ENCODE data around the gene LRCOL1. TPM values are rescaled to one million over a fixed set of nuclear protein-coding genes. Genes with fewer than 3 reads are reported as not detected.
A peak's percentile ranks its signal among the peaks of the same experiment; 100 is the strongest.
"Not testable (repeated sequence)": the region's sequence is repeated elsewhere in the genome, so short reads cannot be mapped to it uniquely, and the experiment has no call there.

Gene LRCOL1
- total RNA-seq, 1 donor from 2014 or later, result not detected

DNA sequence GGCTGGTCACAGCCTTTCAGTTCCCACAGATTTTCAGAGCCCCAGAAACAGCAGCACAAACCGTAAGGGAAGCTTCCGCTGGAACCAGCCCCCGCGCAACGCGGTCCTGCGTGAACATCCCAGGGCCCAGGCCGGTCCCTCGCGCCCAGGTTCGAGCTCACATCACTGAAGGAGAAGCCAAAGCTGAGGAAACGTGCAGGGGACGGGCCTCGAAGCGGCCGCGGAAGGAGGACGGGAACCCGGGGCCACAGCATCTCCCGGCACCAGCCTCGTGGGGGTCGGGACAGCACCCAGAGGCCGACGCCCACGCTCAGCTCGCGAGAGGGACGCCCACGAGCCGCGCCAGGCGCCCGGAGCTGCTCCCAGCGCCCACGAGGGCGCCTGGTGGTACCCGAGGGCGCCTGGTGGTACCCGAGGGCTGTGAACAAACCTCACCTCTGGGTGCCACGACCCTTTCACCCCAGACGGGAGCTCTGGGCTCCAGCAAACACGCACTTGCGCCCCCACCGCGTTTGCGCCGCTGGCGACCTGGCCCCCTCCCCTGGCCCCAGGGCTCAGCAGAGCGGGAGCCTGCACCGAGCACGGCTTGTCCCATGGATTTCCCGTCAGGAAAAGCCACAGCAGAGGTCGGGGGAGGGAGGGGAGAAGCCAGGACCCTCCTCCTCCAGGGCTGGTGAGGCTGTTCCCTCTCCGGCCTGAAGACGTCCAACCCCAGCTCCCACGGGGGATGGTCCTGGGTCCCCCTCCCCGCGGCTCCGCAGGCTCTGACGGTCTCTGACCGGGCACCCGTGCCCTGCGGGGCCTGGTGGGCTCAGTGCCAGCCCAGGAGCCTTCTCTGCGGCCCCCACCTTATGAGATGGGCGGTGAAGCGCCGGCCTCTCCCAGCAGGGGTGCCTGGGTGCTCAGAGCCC, 6.9 kb downstream of the LRCOL1 start:
- no peak for DNase-seq (ENCODE audit: low spot score in 2 of 2)
- no peak for FAIRE-seq

DNA sequence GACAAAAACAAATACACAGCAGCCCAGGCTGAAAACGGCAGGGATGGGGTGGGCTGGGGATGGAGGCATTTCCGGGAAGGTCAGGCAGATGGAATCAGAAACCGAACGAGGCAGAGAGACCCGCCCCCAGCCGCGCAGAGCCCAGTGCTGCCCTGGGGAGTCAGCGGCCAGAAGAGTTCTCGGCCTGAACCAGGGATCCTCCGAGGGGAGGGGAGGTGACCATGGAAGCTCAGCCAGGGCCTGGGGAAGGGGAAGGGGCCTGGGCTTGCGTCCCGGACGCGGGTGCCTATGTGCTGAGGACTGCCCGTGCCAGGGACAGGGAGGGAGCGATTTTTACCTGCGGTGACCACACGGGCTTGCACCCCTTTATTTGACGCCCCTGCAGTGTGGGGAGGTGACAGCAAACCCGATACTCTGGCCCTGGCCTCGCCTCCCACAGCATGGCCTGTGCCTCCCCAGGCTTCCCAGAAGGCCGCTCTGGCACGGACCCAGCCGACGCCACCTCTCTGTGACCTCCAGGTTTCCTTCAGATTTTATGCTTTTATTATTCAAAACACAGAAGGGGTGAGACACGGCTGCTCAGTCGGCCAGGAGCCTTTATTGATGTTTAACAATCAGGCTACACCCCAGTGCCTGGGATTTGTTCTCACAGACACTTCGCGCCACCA, 7.7 kb downstream of the LRCOL1 start:
- DNase-seq (ENCODE audit: low spot score in 2 of 2) (no peak), FAIRE-seq (no peak)

DNA sequence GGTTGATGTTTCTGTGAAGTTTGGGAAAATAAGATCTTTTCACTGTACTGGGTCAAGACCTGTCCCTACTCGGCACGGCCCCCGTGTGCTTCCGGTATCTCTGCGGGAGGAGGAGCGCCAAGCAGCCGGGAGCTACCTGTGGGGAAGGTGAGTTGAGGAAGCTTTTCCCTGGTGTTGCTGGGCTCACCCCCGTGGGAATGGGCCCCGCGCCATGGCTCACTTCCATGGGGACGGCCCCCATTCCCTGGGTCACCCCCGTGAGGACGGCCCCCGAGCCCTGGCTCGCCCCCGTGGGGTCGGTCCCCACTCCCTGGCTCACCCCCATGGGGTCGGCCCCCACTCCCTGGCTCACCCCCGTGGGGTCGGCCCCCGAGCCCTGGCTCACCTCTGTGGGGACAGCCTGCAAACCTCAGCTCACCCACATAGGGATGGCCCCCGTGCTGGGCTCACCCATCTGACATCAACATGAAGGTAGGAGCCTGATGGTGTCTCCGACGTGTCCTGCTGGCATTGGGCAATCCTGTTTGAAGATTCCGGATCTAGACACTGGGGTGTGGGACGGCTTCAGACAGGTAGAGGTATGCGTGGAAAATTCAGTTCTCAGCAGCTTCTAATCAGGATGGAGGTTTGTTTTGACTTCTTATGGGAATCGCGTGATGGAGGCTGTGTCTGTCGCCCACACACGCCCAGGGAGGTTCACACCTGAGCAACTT, 9.1 kb downstream of the LRCOL1 start:
- DNase-seq (ENCODE audit: low spot score in 2 of 2) (no peak), FAIRE-seq (no peak)

DNA sequence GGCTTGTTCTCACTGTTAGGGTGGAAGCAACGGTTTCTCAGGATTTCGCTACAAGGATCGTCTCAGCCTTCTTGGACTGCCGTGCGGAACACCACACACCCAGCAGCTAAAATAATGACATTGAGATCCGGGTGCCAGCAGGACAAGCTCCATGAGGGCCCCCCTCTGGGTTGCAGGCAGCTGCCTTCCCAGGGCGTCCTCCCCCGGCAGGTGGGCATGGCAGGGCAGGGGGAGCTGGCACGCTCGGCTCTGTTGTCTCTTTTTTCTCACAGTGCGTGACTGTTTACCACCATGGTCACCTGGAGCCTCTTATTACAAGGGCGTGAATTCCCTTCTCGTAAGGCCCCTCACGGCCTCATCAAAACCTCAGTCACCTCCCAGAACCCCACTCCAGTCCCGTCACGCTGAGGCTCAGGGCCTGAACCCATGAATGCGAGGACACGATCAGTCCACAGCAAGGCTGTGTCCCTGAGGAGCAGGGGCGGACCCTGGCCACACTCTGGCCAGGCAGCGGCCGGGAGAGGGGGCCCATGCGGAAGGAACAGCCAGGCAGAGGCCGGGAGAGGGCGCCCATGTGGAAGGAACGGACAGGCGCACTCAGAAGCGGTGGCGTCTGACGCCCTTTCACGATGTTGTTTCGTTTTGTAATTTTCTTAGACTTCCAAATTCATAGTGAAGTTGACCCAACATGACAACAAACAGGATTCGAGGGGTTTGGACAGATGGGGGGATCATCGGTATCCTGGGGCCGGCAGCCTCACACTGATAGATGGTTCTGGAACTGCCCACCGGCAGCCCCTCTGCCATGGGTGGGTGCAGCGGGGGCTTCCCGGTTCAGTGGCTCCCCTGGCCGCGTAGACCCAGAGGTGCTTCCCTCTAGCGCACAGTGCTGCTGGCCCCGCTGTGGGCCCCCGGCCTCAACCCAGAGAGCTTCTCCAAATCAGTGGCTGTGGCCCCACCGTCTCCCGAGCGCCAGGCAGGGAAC, 10.0 kb downstream of the LRCOL1 start:
- DNase-seq (ENCODE audit: low spot score in 2 of 2) (peak; percentile 69 to 72), FAIRE-seq (no peak)

- DNase-seq (ENCODE audit: low spot score in 2 of 2); FAIRE-seq: not testable (repeated sequence)
Measured at GRCh38 chr12:132599502-132599901, 10.9 kb downstream of the LRCOL1 start.

DNA sequence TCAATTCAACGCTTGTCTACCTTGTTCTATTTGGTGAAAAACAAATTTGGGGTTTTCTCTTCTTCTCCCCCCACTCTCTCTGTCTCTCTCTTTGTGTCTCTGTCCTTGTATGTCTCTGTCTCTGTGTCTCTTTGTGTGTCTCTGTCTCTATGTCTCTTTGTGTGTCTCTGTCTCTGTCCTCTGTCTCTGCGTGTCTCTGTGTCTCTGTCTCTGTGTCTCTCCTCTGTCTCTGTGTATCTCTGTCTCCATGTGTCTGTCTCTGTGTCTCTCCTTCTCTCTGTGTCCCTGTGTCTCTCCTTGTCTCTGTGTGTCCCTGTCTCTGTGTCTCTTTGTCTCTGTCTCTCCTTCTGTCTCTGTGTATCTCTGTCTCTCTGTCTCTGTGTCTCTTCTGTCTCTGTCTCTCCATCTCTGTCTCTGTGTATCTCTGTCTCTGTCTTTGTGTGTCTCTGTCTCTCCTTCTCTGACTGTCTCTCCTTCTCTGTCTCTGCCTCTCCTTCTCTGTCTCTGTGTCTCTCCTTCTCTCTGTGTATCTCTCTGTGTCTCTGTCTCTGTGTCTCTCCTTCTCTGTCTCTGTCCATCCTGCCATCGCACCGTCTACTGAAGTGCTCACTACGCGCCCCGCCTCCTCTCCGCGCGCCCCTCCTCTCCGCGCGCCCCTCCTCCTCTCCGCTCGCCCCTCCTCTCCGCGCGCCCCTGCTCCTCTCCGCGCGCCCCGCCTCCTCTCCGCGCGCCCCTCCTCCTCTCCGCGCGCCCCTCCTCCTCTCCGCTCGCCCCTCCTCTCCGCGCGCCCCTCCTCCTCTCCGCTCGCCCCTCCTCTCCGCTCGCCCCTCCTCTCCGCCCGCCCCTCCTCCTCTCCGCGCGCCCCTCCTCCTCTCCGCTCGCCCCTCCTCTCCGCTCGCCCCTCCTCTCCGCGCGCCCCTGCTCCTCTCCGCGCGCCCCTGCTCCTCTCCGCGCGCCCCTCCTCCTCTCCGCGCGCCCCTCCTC, 12.8 kb downstream of the LRCOL1 start:
- DNase-seq (ENCODE audit: low spot score in 2 of 2) (no peak), FAIRE-seq (no peak)

DNA sequence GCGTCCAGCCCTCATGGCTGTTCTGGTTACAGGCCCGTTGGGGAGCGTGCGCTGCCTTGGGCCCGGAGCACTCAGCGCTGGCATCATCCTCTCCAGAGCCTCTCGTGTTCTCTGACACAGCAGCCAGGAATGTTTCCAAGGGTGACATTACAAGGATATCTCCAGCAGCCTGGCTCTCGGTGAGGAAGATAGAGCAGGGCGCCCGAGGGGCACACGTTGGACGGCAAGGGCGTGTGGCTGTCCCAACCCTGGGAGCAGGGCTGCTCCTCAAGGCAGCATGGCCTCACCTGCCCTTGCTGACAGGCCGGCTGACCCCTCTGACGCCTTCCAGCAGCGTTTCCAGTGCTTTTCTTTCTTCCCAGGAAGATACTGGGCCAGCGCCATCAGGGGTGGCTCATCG, 14.4 kb downstream of the LRCOL1 start:
- DNase-seq (ENCODE audit: low spot score in 2 of 2), result no peak
- FAIRE-seq, result no peak

DNA sequence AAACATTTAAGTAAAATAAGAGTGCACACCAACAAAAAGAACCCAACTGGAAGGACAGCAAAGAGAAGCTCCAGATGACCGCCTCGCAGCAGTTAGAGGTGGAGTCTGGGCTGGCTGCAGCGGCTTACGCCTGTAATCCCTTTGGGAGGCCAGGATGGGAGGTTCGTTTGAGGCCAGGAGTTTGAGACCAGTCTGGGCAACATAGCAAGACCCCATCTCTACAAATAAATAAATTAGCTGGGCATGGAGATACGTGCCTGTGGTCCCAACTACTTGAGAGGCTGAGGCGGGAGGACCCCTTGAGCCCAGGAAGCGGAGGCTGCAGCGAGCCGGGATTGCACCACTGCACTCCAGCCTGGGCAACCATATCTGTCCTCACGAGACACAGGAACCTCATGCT, 15.2 kb downstream of the LRCOL1 start:
- FAIRE-seq, result no peak
- DNase-seq (ENCODE audit: low spot score in 2 of 2), result no peak

DNA sequence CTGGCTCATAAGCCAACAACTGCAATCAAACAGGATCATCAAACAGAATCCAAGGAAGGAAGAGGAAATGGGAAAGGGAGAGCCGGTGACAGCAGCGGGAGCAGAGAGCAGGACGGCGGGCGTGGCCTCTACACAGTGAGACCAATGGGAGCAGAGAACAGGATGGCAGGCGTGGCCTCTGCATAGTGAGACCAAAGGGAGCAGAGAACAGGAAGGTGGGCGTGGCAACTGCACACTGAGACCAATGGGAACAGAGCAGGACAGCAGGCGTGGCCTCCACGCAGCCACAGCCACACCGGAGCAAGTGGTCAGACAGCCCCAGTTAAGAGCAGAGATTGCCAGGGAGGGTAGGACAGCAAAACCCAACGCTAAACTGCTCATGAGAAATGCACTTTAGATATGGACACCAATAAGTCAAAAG, 16.4 kb downstream of the LRCOL1 start:
- peak; percentile 80 to 90 for DNase-seq (ENCODE audit: low spot score in 2 of 2)
- no peak for FAIRE-seq

DNA sequence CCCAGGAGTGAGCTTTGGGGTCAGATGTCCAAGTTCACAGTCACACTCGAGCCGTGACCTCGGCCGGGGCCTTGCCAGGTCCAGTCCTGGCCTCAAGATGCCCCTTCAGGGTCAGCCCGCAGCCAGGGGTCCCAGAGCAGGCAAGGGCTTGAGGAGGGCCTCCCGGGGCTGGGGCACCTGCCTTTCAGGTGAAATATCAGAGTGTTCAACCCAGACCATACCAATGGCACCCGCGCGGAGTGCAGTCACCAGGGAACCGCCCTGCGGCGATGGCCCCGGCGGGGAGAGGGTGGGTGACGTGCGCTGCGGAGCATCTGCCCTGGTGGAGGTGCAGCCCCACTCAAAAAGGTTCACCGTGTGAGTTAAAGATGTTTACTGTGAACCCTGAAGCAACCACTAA, 16.9 kb downstream of the LRCOL1 start:
- DNase-seq (ENCODE audit: low spot score in 2 of 2), result no peak
- FAIRE-seq, result no peak

- no peak for FAIRE-seq
- DNase-seq (ENCODE audit: low spot score in 2 of 2), result no peak
Measured at GRCh38 chr12:132593071-132593470, 17.3 kb downstream of the LRCOL1 start.

- FAIRE-seq, result no peak
Measured at GRCh38 chr12:132592282-132592970, 18.0 kb downstream of the LRCOL1 start.

DNA sequence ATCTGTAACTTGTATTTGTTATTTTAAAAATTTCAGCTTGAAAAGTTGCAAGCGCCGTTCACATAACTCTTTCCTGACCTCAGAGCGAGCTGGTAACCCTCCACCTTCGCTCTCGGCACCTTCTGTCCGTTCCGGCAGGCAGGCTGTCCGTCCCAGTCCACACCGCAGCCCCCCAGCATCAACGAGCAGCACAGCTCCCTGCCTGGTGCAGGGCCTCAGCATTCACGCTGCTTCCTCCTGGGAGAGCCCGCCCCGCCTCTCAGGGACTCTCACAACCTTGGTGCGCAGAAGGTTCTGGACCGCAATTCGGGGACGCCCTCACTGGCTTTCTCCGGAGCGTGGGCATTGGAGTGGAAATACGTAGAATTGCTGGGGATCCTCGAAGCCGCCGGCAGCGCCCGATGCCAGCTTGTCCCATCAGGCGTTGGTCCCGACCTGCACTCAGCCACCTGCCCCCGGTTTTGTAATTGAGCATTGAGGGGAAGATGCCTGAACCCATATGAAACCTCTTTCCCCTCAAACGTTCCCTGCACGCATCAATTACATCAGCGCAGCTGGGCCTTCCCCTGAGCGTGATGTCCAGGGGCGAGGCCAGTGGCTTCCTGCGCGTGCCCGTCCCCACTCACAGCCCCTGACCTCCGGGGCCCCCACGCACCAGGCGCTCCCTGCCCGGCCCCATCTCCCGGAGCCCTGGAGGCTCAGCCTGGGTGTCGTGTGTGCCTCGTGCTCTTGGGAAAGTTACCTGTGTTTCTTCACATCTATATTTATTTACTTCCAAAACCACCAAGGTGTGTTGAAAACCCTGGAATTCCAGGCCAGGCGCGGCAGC, 19.1 kb downstream of the LRCOL1 start:
- DNase-seq (ENCODE audit: low spot score in 2 of 2), result no peak
- no peak for FAIRE-seq

More at GRCh38 chr12:132592282-132592970, 18.0 kb downstream of the LRCOL1 start:
- no peak for DNase-seq (ENCODE audit: low spot score in 2 of 2)

DNA sequence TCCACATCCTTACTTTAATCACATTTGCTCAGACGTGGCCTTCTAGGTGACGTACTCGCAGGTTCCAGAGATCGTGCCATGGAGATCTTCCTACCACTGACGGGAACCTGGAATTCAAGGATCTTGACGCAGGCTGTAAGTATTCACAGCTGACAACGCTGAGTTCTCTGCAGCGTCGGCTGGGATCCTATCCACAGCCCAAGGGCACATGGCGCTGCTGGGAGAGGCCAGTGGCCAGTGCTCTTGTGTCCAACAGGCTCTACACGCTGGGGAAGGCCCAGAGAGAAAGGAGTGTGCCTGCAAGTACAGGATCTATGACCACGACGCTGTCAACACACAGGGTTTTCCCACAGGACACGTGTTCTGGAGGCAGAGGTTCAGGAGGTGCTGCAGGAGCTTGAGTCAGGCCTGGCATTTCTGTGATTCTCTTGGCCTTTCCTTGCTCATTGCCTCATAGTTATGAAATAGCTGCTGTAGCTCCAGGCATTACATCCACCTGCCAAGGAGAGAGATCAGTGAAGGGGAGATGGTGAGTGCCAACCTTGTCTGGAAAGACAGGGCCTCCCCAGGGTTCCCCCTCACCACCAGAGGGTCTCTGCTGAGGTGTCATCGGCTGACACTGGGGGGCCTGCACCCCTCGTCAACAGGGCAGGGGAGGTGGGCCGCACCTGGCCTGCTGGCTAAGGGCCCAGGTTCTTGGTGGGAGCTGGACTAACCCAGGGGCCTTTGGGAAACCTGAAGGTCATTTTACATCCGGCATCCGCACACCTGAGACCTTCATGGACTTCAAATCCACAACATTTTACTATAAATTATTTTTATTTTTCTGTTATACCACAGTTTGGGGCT, 21.3 kb downstream of the LRCOL1 start:
- FAIRE-seq (no peak), DNase-seq (ENCODE audit: low spot score in 2 of 2) (no peak)

DNA sequence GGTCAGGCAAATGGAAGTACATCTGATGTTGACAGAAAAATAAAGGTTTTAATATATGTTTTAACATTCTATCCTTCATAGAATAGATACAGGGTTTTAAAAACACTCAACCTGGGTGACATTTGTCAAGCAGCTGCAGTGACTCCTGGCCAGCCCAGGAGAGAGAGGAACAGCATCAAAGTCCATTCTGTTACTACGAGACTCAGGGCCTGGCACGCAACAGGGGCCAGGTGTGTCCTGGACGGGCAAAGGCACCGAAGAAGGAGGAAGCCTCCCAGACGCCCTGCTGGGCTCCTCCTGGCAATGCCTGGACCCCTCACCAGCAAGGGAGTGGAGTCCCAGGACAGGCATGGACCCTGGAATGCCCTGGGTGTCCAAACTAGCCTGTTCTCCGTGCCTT, 22.1 kb downstream of the LRCOL1 start:
- no peak for FAIRE-seq
- DNase-seq (ENCODE audit: low spot score in 2 of 2), result no peak

DNA sequence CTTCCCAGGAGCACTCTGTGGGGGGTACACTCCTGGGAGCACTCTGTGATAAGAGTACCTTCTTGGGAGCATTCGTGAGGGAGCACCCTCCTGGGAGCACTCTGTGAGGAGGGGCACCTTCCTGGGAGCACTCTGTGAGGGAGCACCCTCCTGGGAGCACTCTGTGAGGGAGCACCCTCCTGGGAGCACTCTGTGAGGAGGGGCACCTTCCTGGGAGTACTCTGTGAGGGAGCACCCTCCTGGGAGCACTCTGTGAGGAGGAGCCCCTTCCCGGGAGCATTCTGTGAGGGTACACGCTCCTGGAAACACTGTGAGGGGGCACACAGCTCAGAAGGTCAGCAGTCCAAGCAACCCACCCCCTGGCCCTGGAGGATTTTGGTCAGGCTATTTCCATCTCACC, 22.6 kb downstream of the LRCOL1 start:
- FAIRE-seq, result no peak
- no peak for DNase-seq (ENCODE audit: low spot score in 2 of 2)
